Left ventricle myocardium inferior (tissue), 1 donor: ENCODE data around the gene FAM117A. TPM values are rescaled to one million over a fixed set of nuclear protein-coding genes. Genes with fewer than 3 reads are reported as not detected.
A peak's percentile ranks its signal among the peaks of the same experiment; 100 is the strongest.

Experiments used
- DNase-seq: peaks from one replicate; pipeline ENCODE4 v3.0.0-alpha.2; 2020
- H3K27ac ChIP-seq: fragments of 200-600 bp; replicated peaks from 2 replicates; pipeline ENCODE4 v1.8.0; 2021
- H3K27me3 ChIP-seq: fragments of 200-600 bp; 2 replicates; pipeline ENCODE4 v1.8.0; 2021; ENCODE audit warnings: low read depth
- H3K36me3 ChIP-seq: fragments of 200-600 bp; 2 replicates; pipeline ENCODE4 v1.8.0; 2021
- H3K4me1 ChIP-seq: fragments of 200-600 bp; 2 replicates; pipeline ENCODE4 v1.8.0; 2021
- H3K4me3 ChIP-seq: fragments of 200-600 bp; 2 replicates; pipeline ENCODE4 v1.8.0; 2021; ENCODE audit warnings: mild to moderate bottlenecking, moderate library complexity
- H3K9me3 ChIP-seq: fragments of 200-600 bp; replicated peaks from 2 replicates; pipeline ENCODE4 v1.8.0; 2021
- CTCF ChIP-seq: fragments of 200-600 bp; IDR thresholded peaks from 2 replicates; pipeline ENCODE4 v1.8.0; 2021; ENCODE audit warnings: antibody characterized with exemption, mild to moderate bottlenecking, borderline replicate concordance
- intact Hi-C: fragments of 100-400 bp; cut with micrococcal nuclease; formaldehyde crosslinking; loops from one replicate; pipeline ENCODE4 v1.11.0; 2022
- total RNA-seq: library from RNA; stranded (reverse); fragmentation: NEBNext Ultra II Directional; extraction: Animal tissue kit (Norgen Biotek cat#: 25700); gene quantifications from one replicate; pipeline ENCODE4 v1.2.1, GENCODE V29; 2021
- donor health status: DM: no; HTN: yes; CAD: no; lungs with severe emphysema.

The FAM117A gene
- total RNA-seq, 1 donor from 2014 or later, result 12.8 TPM

- TF ChIP-seq CTCF, result no peak
- Histone ChIP-seq H3K27ac (peak overlapping the region; percentile 60), H3K27me3 (no peaks in the 10 kb centered on the region), H3K4me1 (peaks cover 88% of the 10 kb centered on the region), H3K4me3 (no peak overlapping the region), H3K36me3 (no peaks in the 10 kb centered on the region), H3K9me3 (no peaks in the 10 kb centered on the region)
- intact Hi-C loops, result no loop called here
- DNase-seq, result no peak
Observed at GRCh38 chr17:49757151-49757777, 6.7 kb downstream of the FAM117A start.

GRCh38 chr17:49756323-49757150, 7.4 kb downstream of the FAM117A start:
- no peak for TF ChIP-seq CTCF
- Histone ChIP-seq H3K27me3 (no peaks in the 10 kb centered on the region), H3K27ac (peak overlapping the region; percentile 60), H3K4me1 (peaks cover 88% of the 10 kb centered on the region), H3K36me3 (no peaks in the 10 kb centered on the region), H3K9me3 (no peaks in the 10 kb centered on the region), H3K4me3 (no peak overlapping the region)
- DNase-seq, result no peak
- intact Hi-C loops, result no loop called here

DNA sequence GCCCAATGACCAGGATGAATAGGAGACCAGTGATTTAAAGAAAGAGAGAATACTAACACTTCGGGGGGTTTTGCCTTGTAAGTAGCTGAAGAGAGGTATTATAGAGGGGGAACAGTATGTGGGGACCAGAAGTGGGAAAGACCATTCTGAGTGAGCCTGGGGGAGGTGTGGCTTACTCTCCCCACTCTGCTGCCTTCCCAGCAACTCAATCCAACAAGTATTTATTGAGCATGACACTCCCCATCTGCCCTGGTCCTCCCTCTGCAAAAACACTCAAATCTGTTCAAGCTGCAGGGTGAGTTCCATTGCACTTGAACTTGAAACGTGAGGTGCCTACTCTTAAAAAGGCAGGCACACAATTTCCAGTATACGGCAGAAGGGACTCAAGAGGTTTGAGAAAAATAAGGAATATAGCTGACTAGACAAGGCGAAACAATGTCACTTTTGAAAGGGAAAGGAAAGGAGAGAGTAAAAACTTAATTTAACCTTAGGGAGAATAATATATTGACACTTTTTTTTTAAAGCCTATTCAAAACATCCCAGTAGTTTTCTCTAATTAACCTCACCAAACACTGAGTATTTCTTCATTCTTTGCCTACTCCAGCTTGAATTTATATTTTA, 8.2 kb downstream of the FAM117A start:
- intact Hi-C loops, result no loop called here
- Histone ChIP-seq H3K4me3 (no peak overlapping the region), H3K9me3 (no peaks in the 10 kb centered on the region), H3K36me3 (no peaks in the 10 kb centered on the region), H3K27ac (peak overlapping the region; percentile 13), H3K27me3 (no peaks in the 10 kb centered on the region), H3K4me1 (peaks cover 82% of the 10 kb centered on the region)
- no peak for DNase-seq
- no peak for TF ChIP-seq CTCF

GRCh38 chr17:49753959-49754391, 10.0 kb downstream of the FAM117A start:
- no peaks in the 10 kb centered on the region for H3K36me3 ChIP-seq
- H3K27me3 ChIP-seq, result no peaks in the 10 kb centered on the region
- DNase-seq, result peak; percentile 46
- peaks cover 72% of the 10 kb centered on the region for H3K4me1 ChIP-seq
- peak overlapping the region; percentile 56 for H3K27ac ChIP-seq
- H3K4me3 ChIP-seq, result no peak overlapping the region
- no peak for TF ChIP-seq CTCF
- no peaks in the 10 kb centered on the region for H3K9me3 ChIP-seq
- intact Hi-C loops, result no loop called here

GRCh38 chr17:49752508-49752907, 11.4 kb downstream of the FAM117A start:
- TF ChIP-seq CTCF, result no peak
- Histone ChIP-seq H3K27ac (peak overlapping the region; percentile 57), H3K36me3 (no peaks in the 10 kb centered on the region), H3K4me1 (peaks cover 64% of the 10 kb centered on the region), H3K9me3 (no peaks in the 10 kb centered on the region), H3K27me3 (no peaks in the 10 kb centered on the region), H3K4me3 (no peak overlapping the region)
- intact Hi-C loops, result no loop called here
- DNase-seq, result no peak
